IMR-90 (cell line): Measurements from ENCODE around the gene SAMHD1. TPM values are rescaled to one million over a fixed set of nuclear protein-coding genes. Genes with fewer than 3 reads are reported as not detected.
"Not testable (repeated sequence)": the region's sequence is repeated elsewhere in the genome, so short reads cannot be mapped to it uniquely, and the experiment has no call there.

Experiments
- ATAC-seq: fragments of 200-7000 bp; cut with Tn5 transposase; 2 replicates; pipeline ENCODE4 v1.9.1; 2020; ENCODE audit warnings: low read depth, mild to moderate bottlenecking, moderate library complexity
- BruUV-seq: library from RNA; stranded (reverse); fragments of 400-500 nt; replicated peaks from 2 replicates; lab custom pipeline; 2021; lab: Mats Ljungman, UMichigan
- CTCF ChIA-PET: fragments of 300-600 bp; formaldehyde crosslinking; extraction: SDS; loops from one replicate; lab custom pipeline; 2021; ENCODE audit warnings: antibody characterized with exemption; lab: Yijun Ruan, JAX
- POLR2A ChIA-PET: fragments of 300-600 bp; sonication (Branson Sonifier 250); formaldehyde crosslinking; loops from one replicate; lab custom pipeline; 2022; ENCODE audit warnings: antibody characterized with exemption; ENCODE audit not compliant: unreplicated experiment; lab: Charles Lee
- DNase-seq: peaks from one replicate; pipeline ENCODE4 v3.0.0; 2013
- H2AFZ ChIP-seq: replicated peaks from 2 replicates; pipeline ENCODE3; 2013; ENCODE audit warnings: low read length, mild to moderate bottlenecking; ENCODE audit not compliant: poor library complexity
- H2AK5ac ChIP-seq: 2 replicates; pipeline ENCODE4 v1.6.1; 2013; ENCODE audit warnings: low read depth, low read length, inconsistent platforms
- H2AK9ac ChIP-seq: replicated peaks from 2 replicates; pipeline ENCODE3; 2013; ENCODE audit warnings: mild to moderate bottlenecking, low read depth, low read length, moderate library complexity; ENCODE audit not compliant: poor library complexity
- H2BK120ac ChIP-seq: 2 replicates; pipeline ENCODE4 v1.6.1; 2013; ENCODE audit warnings: low read depth, low read length, inconsistent platforms
- H2BK15ac ChIP-seq: 3 replicates; pipeline ENCODE4 v1.6.1; 2013; ENCODE audit warnings: low read depth, low read length, inconsistent platforms
- H2BK20ac ChIP-seq: 2 replicates; pipeline ENCODE4 v1.6.1; 2013; ENCODE audit warnings: low read depth, mild to moderate bottlenecking, inconsistent platforms, low read length, moderate library complexity
- H2BK5ac ChIP-seq: 2 replicates; pipeline ENCODE4 v1.6.1; 2013; ENCODE audit warnings: mild to moderate bottlenecking, low read depth, low read length, inconsistent platforms; ENCODE audit not compliant: poor library complexity, severe bottlenecking
- H3K14ac ChIP-seq: replicated peaks from 2 replicates; pipeline ENCODE4 v1.6.1; 2013; ENCODE audit warnings: low read depth, low read length, inconsistent platforms
- H3K18ac ChIP-seq: 2 replicates; pipeline ENCODE4 v1.6.1; 2013; ENCODE audit warnings: low read depth, low read length, control low read depth
- H3K23ac ChIP-seq: 2 replicates; pipeline ENCODE4 v1.6.1; 2013; ENCODE audit warnings: low read depth, low read length, inconsistent platforms
- H3K27ac ChIP-seq: 2 replicates; pipeline ENCODE4 v1.5.1; 2013; ENCODE audit warnings: mild to moderate bottlenecking, control low read depth, low read length; ENCODE audit not compliant: insufficient read depth
- H3K27me3 ChIP-seq: 2 replicates; pipeline ENCODE4 v1.6.1; 2013; ENCODE audit warnings: low read length; ENCODE audit not compliant: control insufficient read depth, insufficient read depth
- H3K36me3 ChIP-seq: 2 replicates; pipeline ENCODE4 v1.6.1; 2013; ENCODE audit warnings: low read length, mixed read lengths; ENCODE audit not compliant: control insufficient read depth, insufficient read depth
- H3K4ac ChIP-seq: 2 replicates; pipeline ENCODE4 v1.6.1; 2013; ENCODE audit warnings: low read depth, low read length, inconsistent platforms
- H3K4me1 ChIP-seq: 2 replicates; pipeline ENCODE4 v1.6.1; 2013; ENCODE audit warnings: low read length, mixed read lengths; ENCODE audit not compliant: control insufficient read depth, insufficient read depth
- H3K4me2 ChIP-seq: 2 replicates; pipeline ENCODE4 v1.6.1; 2013; ENCODE audit warnings: low read depth, mild to moderate bottlenecking, control low read depth, low read length, moderate library complexity
- H3K4me3 ChIP-seq: 2 replicates; pipeline ENCODE4 v1.5.1; 2013; ENCODE audit warnings: low read depth, mild to moderate bottlenecking, control low read depth, low read length, moderate library complexity; ENCODE audit not compliant: insufficient read depth
- H3K56ac ChIP-seq: 2 replicates; pipeline ENCODE4 v1.6.1; 2013; ENCODE audit warnings: low read length, inconsistent platforms; ENCODE audit not compliant: insufficient read depth; ENCODE audit errors: extremely low read depth
- H3K79me1 ChIP-seq, 2 experiments: 2 replicates each; pipeline ENCODE4 v1.6.1; 2013; ENCODE audit warnings: low read length in 2 of 2, inconsistent platforms in 1 of 2, low read depth in 1 of 2
- H3K9ac ChIP-seq: 2 replicates; pipeline ENCODE4 v1.6.1; 2013; ENCODE audit warnings: low read depth, low read length, control low read depth
- H3K9me1 ChIP-seq: 2 replicates; pipeline ENCODE4 v1.6.1; 2013; ENCODE audit warnings: low read length, inconsistent platforms; ENCODE audit not compliant: insufficient read depth
- H3K9me3 ChIP-seq: 2 replicates; pipeline ENCODE4 v1.6.1; 2013; ENCODE audit warnings: low read length; ENCODE audit not compliant: control insufficient read depth, insufficient read depth
- H4K20me1 ChIP-seq: 2 replicates; pipeline ENCODE4 v1.6.1; 2013; ENCODE audit warnings: low read length, inconsistent platforms; ENCODE audit not compliant: insufficient read depth
- H4K5ac ChIP-seq: 2 replicates; pipeline ENCODE4 v1.6.1; 2013; ENCODE audit warnings: mild to moderate bottlenecking, low read depth, low read length, control low read depth
- H4K8ac ChIP-seq, 2 experiments: 2 replicates each; pipeline ENCODE4 v1.6.1; 2013; ENCODE audit warnings: low read depth in 2 of 2, low read length in 2 of 2, control low read depth in 1 of 2, inconsistent platforms in 1 of 2
- H4K91ac ChIP-seq: 2 replicates; pipeline ENCODE4 v1.6.1; 2013; ENCODE audit warnings: low read depth, low read length, inconsistent platforms; ENCODE audit not compliant: insufficient read depth
- WGBS, 2 experiments: methylation state at CpG; one replicate each; pipeline versions ENCODE4 v1.1.5 to v1.1.7; 2013; ENCODE audit warnings: missing lambda C conversion rate in 2 of 2; ENCODE audit not compliant: insufficient read length in 1 of 2; ENCODE audit errors: extremely low coverage in 2 of 2; 5-methylcytosine and 5-hydroxymethylcytosine counted together
- dilution Hi-C: fragments of 300-500 bp; cut with HindIII; formaldehyde crosslinking; loops from one replicate; pipeline ENCODE4 v1.14.3; 2018; ENCODE audit warnings: low sequenced_read_pairs; ENCODE audit not compliant: unreplicated experiment
- in situ Hi-C: fragments of 300-500 bp; cut with MboI; formaldehyde crosslinking; loops from 3 replicates; pipeline ENCODE4 v1.14.3; 2019; ENCODE audit warnings: low sequenced_read_pairs, inconsistent platforms, mixed read lengths
- intact Hi-C: fragments of 100-400 bp; cut with micrococcal nuclease; formaldehyde crosslinking; loops from 2 replicates; pipeline ENCODE4 v1.10.0; 2022
- polyA plus RNA-seq, 3 experiments: library from polyadenylated mRNA; depleted of rRNA; stranded (reverse); fragments of >200 nt; gene quantifications; 2 replicates each; pipeline ENCODE4 v1.2.3, GENCODE V29; 2012; ENCODE audit warnings: low replicate concordance in 1 of 3
- total RNA-seq: library from RNA; depleted of rRNA; stranded (reverse); fragments of >200 nt; gene quantifications from 2 replicates; pipeline ENCODE4 v1.2.3, GENCODE V29; 2012

SAMHD1 gene
- total and polyA plus RNA-seq, 2 of the 4 experiments (the other 2 are of a cell fraction): 6.3 to 14.9 TPM

GRCh38 chr20:36906086-36906485 lies 45.4 kb downstream of the SAMHD1 start:
- POLR2A ChIA-PET: interaction anchor here (0.5 kb wide), 1 partner anchor 1260 kb away, joined by 3 read pairs; no protein-coding TSS in a partner anchor

GRCh38 chr20:36905566-36905965 lies 45.9 kb downstream of the SAMHD1 start:
- H2BK15ac ChIP-seq, intact Hi-C loops, H3K4me3 ChIP-seq, H3K27ac ChIP-seq, H3K9me3 ChIP-seq, POLR2A ChIA-PET, H3K18ac ChIP-seq, DNase-seq, dilution Hi-C loops, H3K9ac ChIP-seq, H2AK9ac ChIP-seq, ATAC-seq, H3K4me1 ChIP-seq, H2BK20ac ChIP-seq, H3K4ac ChIP-seq, H4K5ac ChIP-seq, H3K56ac ChIP-seq, H3K36me3 ChIP-seq, H4K91ac ChIP-seq, H3K4me2 ChIP-seq, H3K79me1 ChIP-seq, H4K20me1 ChIP-seq, CTCF ChIA-PET, H3K23ac ChIP-seq, H3K9me1 ChIP-seq, H2BK5ac ChIP-seq, BruUV-seq, H4K8ac ChIP-seq, H2AFZ ChIP-seq, H3K14ac ChIP-seq, H2BK120ac ChIP-seq, H2AK5ac ChIP-seq, H3K27me3 ChIP-seq: not testable (repeated sequence)
- WGBS, 2 experiments: 100% methylated on average over 2 of the region's 10 CpGs; no CpG with 5 or more reads in 1 of the 2 experiments
- in situ Hi-C loops: loop anchor here (25.0 kb wide), 1 partner anchor 693 kb away; no protein-coding TSS in a partner anchor

More at GRCh38 chr20:36906086-36906485, 45.4 kb downstream of the SAMHD1 start:
- H2AK9ac ChIP-seq, dilution Hi-C loops, CTCF ChIA-PET, H3K36me3 ChIP-seq, H2BK15ac ChIP-seq, H3K23ac ChIP-seq, H3K56ac ChIP-seq, H3K4me3 ChIP-seq, H3K79me1 ChIP-seq, BruUV-seq, DNase-seq, H3K14ac ChIP-seq, H2AFZ ChIP-seq, H3K18ac ChIP-seq, H2BK20ac ChIP-seq, H3K9me3 ChIP-seq, H4K20me1 ChIP-seq, H3K27me3 ChIP-seq, H2BK120ac ChIP-seq, ATAC-seq, H2AK5ac ChIP-seq, H3K9ac ChIP-seq, H4K91ac ChIP-seq, H3K4ac ChIP-seq, H3K9me1 ChIP-seq, H4K5ac ChIP-seq, intact Hi-C loops, H3K27ac ChIP-seq, H4K8ac ChIP-seq, H3K4me1 ChIP-seq, H3K4me2 ChIP-seq, H2BK5ac ChIP-seq: not testable (repeated sequence)
- 100% methylated on average over 1 of the region's 7 CpGs; no CpG with 5 or more reads in 1 of the 2 experiments for WGBS, 2 experiments
- in situ Hi-C loops: loop anchor here (25.0 kb wide), 1 partner anchor 694 kb away; no protein-coding TSS in a partner anchor
